Keratinocyte (primary cell): ENCODE data around the gene CPEB2. TPM values are rescaled to one million over a fixed set of nuclear protein-coding genes. Genes with fewer than 3 reads are reported as not detected.

ENCODE experiments used
- DNase-seq: peaks from one replicate; pipeline ENCODE4 v3.0.0-alpha.2; 2011; ENCODE audit warnings: low read depth, missing footprints, low spot score
- FAIRE-seq: peaks from 2 replicates; lab custom pipeline; 2011; peaks lifted over from hg19 to GRCh38; lab: Jason Lieb, UNC
- H2AFZ ChIP-seq: 2 replicates; pipeline ENCODE4 v1.6.0; 2012; ENCODE audit warnings: low read length, control low read depth, inconsistent platforms; ENCODE audit not compliant: control insufficient read depth
- H3K27ac ChIP-seq: 2 replicates; pipeline ENCODE4 v1.5.1; 2011; ENCODE audit warnings: low read length; ENCODE audit not compliant: control insufficient read depth, insufficient read depth
- H3K27me3 ChIP-seq: 3 replicates; pipeline ENCODE4 v1.6.0; 2011; ENCODE audit warnings: low read length; ENCODE audit not compliant: control insufficient read depth, insufficient read depth; ENCODE audit errors: extremely low read depth
- H3K36me3 ChIP-seq, 2 experiments: 2 replicates in 1 of 2; 3 replicates in 1 of 2; pipeline ENCODE4 v1.5.1; 2011; ENCODE audit warnings: low read length in 2 of 2, mild to moderate bottlenecking in 1 of 2; ENCODE audit not compliant: control insufficient read depth in 2 of 2, insufficient read depth in 2 of 2; ENCODE audit errors: extremely low read depth in 1 of 2
- H3K4me1 ChIP-seq: 3 replicates; pipeline ENCODE4 v1.5.1; 2011; ENCODE audit warnings: low read length; ENCODE audit not compliant: control insufficient read depth, insufficient read depth; ENCODE audit errors: extremely low read depth
- H3K4me2 ChIP-seq: 3 replicates; pipeline ENCODE4 v1.6.0; 2011; ENCODE audit warnings: low read depth, low read length; ENCODE audit not compliant: control insufficient read depth, insufficient read depth; ENCODE audit errors: extremely low read depth
- H3K4me3 ChIP-seq, 3 experiments: fragments of 200-600 bp in 1 of 3; sonication (generic) in 1 of 3; 2 replicates in 2 of 3; 3 replicates in 1 of 3; pipeline ENCODE4 v1.5.1; 2011 to 2016; ENCODE audit warnings: low read length in 3 of 3, mild to moderate bottlenecking in 3 of 3, control low read depth in 2 of 3, inconsistent platforms in 1 of 3, low read depth in 1 of 3, mixed read lengths in 1 of 3, mixed run types in 1 of 3, moderate library complexity in 1 of 3; ENCODE audit not compliant: control insufficient read depth in 2 of 3, insufficient read depth in 2 of 3; ENCODE audit errors: extremely low read depth in 1 of 3
- H3K79me2 ChIP-seq: 2 replicates; pipeline ENCODE4 v1.6.0; 2012; ENCODE audit warnings: low read length; ENCODE audit not compliant: control insufficient read depth, insufficient read depth
- H3K9ac ChIP-seq: 3 replicates; pipeline ENCODE4 v1.6.0; 2011; ENCODE audit warnings: low read length; ENCODE audit not compliant: control insufficient read depth, insufficient read depth; ENCODE audit errors: extremely low read depth
- H3K9me1 ChIP-seq: 3 replicates; pipeline ENCODE4 v1.6.0; 2011; ENCODE audit warnings: low read length; ENCODE audit not compliant: control insufficient read depth, insufficient read depth; ENCODE audit errors: extremely low read depth
- H3K9me3 ChIP-seq: 2 replicates; pipeline ENCODE4 v1.5.1; 2012; ENCODE audit warnings: low read depth, low read length; ENCODE audit not compliant: control insufficient read depth
- H4K20me1 ChIP-seq: 3 replicates; pipeline ENCODE4 v1.6.0; 2011; ENCODE audit warnings: low read length; ENCODE audit not compliant: control insufficient read depth, insufficient read depth; ENCODE audit errors: extremely low read depth
- CTCF ChIP-seq, 3 experiments: IDR thresholded peaks in 1 of 3; conservative IDR thresholded peaks in 1 of 3; optimal IDR thresholded peaks in 1 of 3; 2 replicates in 2 of 3; 3 replicates in 1 of 3; pipeline versions ENCODE3 to v1.5.1; 2011; ENCODE audit warnings: low read length in 3 of 3, mild to moderate bottlenecking in 3 of 3, moderate library complexity in 2 of 3, control low read depth in 1 of 3, inconsistent platforms in 1 of 3; ENCODE audit not compliant: insufficient read depth in 2 of 3; ENCODE audit errors: extremely low read depth in 1 of 3
- EZH2 ChIP-seq: IDR thresholded peaks from one replicate; pipeline ENCODE4 v1.6.1; 2012; ENCODE audit warnings: inconsistent platforms, mild to moderate bottlenecking, low read length, moderate library complexity
- dilution Hi-C: fragments of 300-500 bp; cut with MboI; formaldehyde crosslinking; loops from one replicate; pipeline ENCODE4 v1.7.0; 2020; ENCODE audit warnings: low sequenced_read_pairs; ENCODE audit not compliant: extremely low pct_ligation_motif_present
- polyA plus RNA-seq, 5 experiments: library from polyadenylated mRNA; depleted of rRNA in 3 of 5; stranded (reverse) in 3 of 5; stranded (forward) in 1 of 5; unstranded in 1 of 5; fragments of >200 nt; gene quantifications; 1 replicate in 1 of 5; 2 replicates in 3 of 5; 3 replicates in 1 of 5; pipeline versions ENCODE4 v1.2.1 to v1.2.3, GENCODE V29; 2011 to 2012; ENCODE audit warnings: missing spikeins in 2 of 5, low read depth in 1 of 5, low replicate concordance in 1 of 5

The CPEB2 gene
- polyA plus RNA-seq, 1 donor (not counting 4 experiments of a cell fraction or from before 2014, with no cell fraction given) = 15.1 TPM

- no peaks in the 10 kb centered on the region for H3K9me3 ChIP-seq
- dilution Hi-C loops = no loop called here
- no peak for DNase-seq
- H3K4me3 ChIP-seq = no peak overlapping the region
- no peaks in the 10 kb centered on the region for H3K27me3 ChIP-seq
- FAIRE-seq = no peak
- no peaks in the 10 kb centered on the region for H3K4me1 ChIP-seq
- no peaks in the 10 kb centered on the region for H4K20me1 ChIP-seq
- no peak overlapping the region for H2AFZ ChIP-seq
- no peak overlapping the region for H3K27ac ChIP-seq
- no peak overlapping the region for H3K4me2 ChIP-seq
- H3K79me2 ChIP-seq = no peaks in the 10 kb centered on the region
- no peaks in the 10 kb centered on the region for H3K36me3 ChIP-seq
- TF ChIP-seq EZH2 (no peak), CTCF (optimal IDR thresholded peaks at IDR 0.05 in 1 of 3, IDR thresholded peaks at IDR 0.05 in 1 of 3, conservative IDR thresholded peaks at IDR 0.05 in 1 of 3; ENCODE audit: extremely low read depth in 1 of 3, insufficient read depth in 2 of 3, low read length in 3 of 3) (no peak)
- H3K9ac ChIP-seq = no peak overlapping the region
- H3K9me1 ChIP-seq = no peaks in the 10 kb centered on the region
These were observed 107.3 kb downstream of the CPEB2 start for GRCh38 chr4:15109600-15109999.

- Histone ChIP-seq H3K9me1 (no peaks in the 10 kb centered on the region), H3K27me3 (no peaks in the 10 kb centered on the region), H3K4me1 (no peaks in the 10 kb centered on the region), H3K9ac (no peak overlapping the region), H4K20me1 (no peaks in the 10 kb centered on the region), H3K4me2 (no peak overlapping the region), H3K9me3 (no peaks in the 10 kb centered on the region), H3K27ac (no peak overlapping the region), H3K36me3 (no peaks in the 10 kb centered on the region), H2AFZ (no peak overlapping the region), H3K79me2 (no peaks in the 10 kb centered on the region), H3K4me3 (no peak overlapping the region)
- dilution Hi-C loops = no loop called here
- DNase-seq (no peak), FAIRE-seq (no peak)
- no peak for TF ChIP-seq CTCF (optimal IDR thresholded peaks at IDR 0.05 in 1 of 3, IDR thresholded peaks at IDR 0.05 in 1 of 3, conservative IDR thresholded peaks at IDR 0.05 in 1 of 3; ENCODE audit: extremely low read depth in 1 of 3, insufficient read depth in 2 of 3, low read length in 3 of 3)
- no peak for TF ChIP-seq EZH2
These were observed 107.9 kb downstream of the CPEB2 start for GRCh38 chr4:15110120-15110571.
